C4-2B (cell line): ENCODE measurements around the gene AHCTF1.

ENCODE experiments used
- ZFX ChIP-seq: fragments of 450-650 bp; IDR thresholded peaks from 2 replicates; pipeline ENCODE4 v1.6.1; 2017
- TF ChIP-seq, protein P1 (sequence below): fragments of 450-650 bp; conservative IDR thresholded peaks from 2 replicates; pipeline ENCODE4 v1.5.1; 2017; ENCODE audit warnings: mild to moderate bottlenecking

DNA sequence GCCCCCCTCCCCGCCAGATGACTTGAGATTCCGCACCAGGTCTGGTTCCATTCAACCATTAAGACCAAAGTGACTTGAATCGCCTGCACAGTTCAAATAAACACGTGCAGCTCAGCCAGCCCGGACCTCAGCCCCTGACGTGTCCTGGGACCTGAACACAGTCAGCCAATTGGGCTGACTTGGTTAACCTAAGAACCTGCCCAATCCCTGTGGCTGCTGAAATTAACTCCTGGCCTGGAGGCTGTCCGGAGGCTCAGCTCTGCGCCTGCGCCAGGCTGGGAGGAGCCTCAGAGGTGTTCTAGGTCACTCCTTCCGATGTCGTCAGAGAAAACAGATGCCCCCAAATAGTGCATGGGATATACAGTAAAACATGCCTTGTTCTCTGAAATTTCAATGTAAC is 134.2 kb downstream of the AHCTF1 start:
- TF ChIP-seq, protein P1, sequence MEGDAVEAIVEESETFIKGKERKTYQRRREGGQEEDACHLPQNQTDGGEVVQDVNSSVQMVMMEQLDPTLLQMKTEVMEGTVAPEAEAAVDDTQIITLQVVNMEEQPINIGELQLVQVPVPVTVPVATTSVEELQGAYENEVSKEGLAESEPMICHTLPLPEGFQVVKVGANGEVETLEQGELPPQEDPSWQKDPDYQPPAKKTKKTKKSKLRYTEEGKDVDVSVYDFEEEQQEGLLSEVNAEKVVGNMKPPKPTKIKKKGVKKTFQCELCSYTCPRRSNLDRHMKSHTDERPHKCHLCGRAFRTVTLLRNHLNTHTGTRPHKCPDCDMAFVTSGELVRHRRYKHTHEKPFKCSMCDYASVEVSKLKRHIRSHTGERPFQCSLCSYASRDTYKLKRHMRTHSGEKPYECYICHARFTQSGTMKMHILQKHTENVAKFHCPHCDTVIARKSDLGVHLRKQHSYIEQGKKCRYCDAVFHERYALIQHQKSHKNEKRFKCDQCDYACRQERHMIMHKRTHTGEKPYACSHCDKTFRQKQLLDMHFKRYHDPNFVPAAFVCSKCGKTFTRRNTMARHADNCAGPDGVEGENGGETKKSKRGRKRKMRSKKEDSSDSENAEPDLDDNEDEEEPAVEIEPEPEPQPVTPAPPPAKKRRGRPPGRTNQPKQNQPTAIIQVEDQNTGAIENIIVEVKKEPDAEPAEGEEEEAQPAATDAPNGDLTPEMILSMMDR: no peak
- no peak for TF ChIP-seq ZFX
